MG63 (cell line): ENCODE data around the gene SH3PXD2A. TPM values are rescaled to one million over a fixed set of nuclear protein-coding genes. Genes with fewer than 3 reads are reported as not detected.

Experiments used
- DNase-seq: peaks from one replicate; pipeline ENCODE4 v3.0.0-alpha.2; 2020
- H3K27me3 ChIP-seq: fragments of 250-450 bp; sonication (Bioruptor Pico); 2 replicates; pipeline ENCODE4 v1.5.1; 2020; ENCODE audit warnings: mild to moderate bottlenecking, moderate library complexity
- H3K36me3 ChIP-seq: fragments of 250-450 bp; sonication (Bioruptor Pico); 2 replicates; pipeline ENCODE4 v1.5.1; 2020; ENCODE audit warnings: mild to moderate bottlenecking, moderate library complexity
- H3K4me3 ChIP-seq: fragments of 250-450 bp; sonication (Bioruptor Pico); 2 replicates; pipeline ENCODE4 v1.5.1; 2020; ENCODE audit warnings: mild to moderate bottlenecking, moderate library complexity
- H3K9me3 ChIP-seq: fragments of 250-450 bp; sonication (Bioruptor Pico); 2 replicates; pipeline ENCODE4 v1.5.1; 2020; ENCODE audit warnings: mild to moderate bottlenecking, moderate library complexity
- total RNA-seq: library from RNA; depleted of rRNA; stranded (reverse); fragments of >200 nt; shearing (Covaris generic); gene quantifications from 2 replicates; pipeline ENCODE4 v1.2.3, GENCODE V29; 2014; ENCODE audit warnings: low replicate concordance

Gene SH3PXD2A
- total RNA-seq, 1 experiment from 2014 or later = 19.2 TPM

- no peak for DNase-seq
- H3K9me3 ChIP-seq = no peaks in the 10 kb centered on the region; the same call in 1 of the 2 replicates
- no peaks in the 10 kb centered on the region for H3K27me3 ChIP-seq
Observed at GRCh38 chr10:103698266-103698665, 157.1 kb downstream of the SH3PXD2A start.

GRCh38 chr10:103697787-103698186, 157.6 kb downstream of the SH3PXD2A start:
- Histone ChIP-seq H3K27me3 (no peaks in the 10 kb centered on the region), H3K4me3 (no peak overlapping the region), H3K9me3 (no peaks in the 10 kb centered on the region; the same call in 1 of the 2 replicates), H3K36me3 (no peaks in the 10 kb centered on the region)
- no peak for DNase-seq

More at GRCh38 chr10:103698266-103698665, 157.1 kb downstream of the SH3PXD2A start:
- no peaks in the 10 kb centered on the region for H3K36me3 ChIP-seq
- no peak overlapping the region for H3K4me3 ChIP-seq

- peak; percentile 90 for DNase-seq
- Histone ChIP-seq H3K9me3 (no peaks in the 10 kb centered on the region), H3K36me3 (no peaks in the 10 kb centered on the region), H3K27me3 (no peaks in the 10 kb centered on the region), H3K4me3 (no peak overlapping the region)
Observed at GRCh38 chr10:103696411-103697145, 158.8 kb downstream of the SH3PXD2A start.

- no peaks in the 10 kb centered on the region for H3K9me3 ChIP-seq
- DNase-seq = no peak
Observed at GRCh38 chr10:103696094-103696410, 159.3 kb downstream of the SH3PXD2A start.

GRCh38 chr10:103695584-103696005, 159.8 kb downstream of the SH3PXD2A start:
- Histone ChIP-seq H3K36me3 (no peaks in the 10 kb centered on the region), H3K4me3 (no peak overlapping the region), H3K9me3 (no peaks in the 10 kb centered on the region), H3K27me3 (no peaks in the 10 kb centered on the region)
- DNase-seq = no peak

More at GRCh38 chr10:103696094-103696410, 159.3 kb downstream of the SH3PXD2A start:
- no peaks in the 10 kb centered on the region for H3K36me3 ChIP-seq
- no peaks in the 10 kb centered on the region for H3K27me3 ChIP-seq
- no peak overlapping the region for H3K4me3 ChIP-seq

GRCh38 chr10:103693812-103694205, 161.6 kb downstream of the SH3PXD2A start:
- Histone ChIP-seq H3K9me3 (no peaks in the 10 kb centered on the region), H3K36me3 (no peaks in the 10 kb centered on the region), H3K27me3 (no peaks in the 10 kb centered on the region), H3K4me3 (no peak overlapping the region)
- DNase-seq = no peak

GRCh38 chr10:103692952-103693811, 162.2 kb downstream of the SH3PXD2A start:
- Histone ChIP-seq H3K4me3 (no peak overlapping the region), H3K9me3 (no peaks in the 10 kb centered on the region), H3K36me3 (no peaks in the 10 kb centered on the region), H3K27me3 (no peaks in the 10 kb centered on the region)
- DNase-seq = no peak

DNA sequence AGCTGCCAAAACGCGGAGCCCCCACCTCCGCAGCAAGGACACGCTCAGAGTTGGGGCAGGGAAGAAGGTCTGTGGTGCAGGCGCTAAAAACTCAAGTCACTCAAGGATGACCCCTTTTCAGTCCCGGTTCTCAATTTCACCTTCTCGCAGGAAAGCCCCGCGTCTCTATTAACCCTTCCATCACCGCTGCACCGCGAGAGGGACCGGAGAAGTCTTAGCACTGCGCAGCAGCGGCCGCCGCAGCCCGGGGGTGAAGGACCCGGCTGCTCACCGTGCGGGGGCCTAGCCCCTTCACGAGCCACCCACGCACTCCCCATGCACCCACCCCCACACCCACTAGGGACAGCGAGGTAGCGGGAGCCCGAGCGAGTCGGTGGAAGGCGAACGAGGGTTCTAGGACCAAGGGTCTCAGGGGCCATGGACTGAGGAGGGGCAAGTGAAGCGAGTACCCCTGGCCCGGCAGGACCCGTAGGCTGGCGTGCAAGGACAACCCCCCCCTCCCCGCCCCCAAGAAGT, 162.9 kb downstream of the SH3PXD2A start:
- H3K36me3 ChIP-seq = no peaks in the 10 kb centered on the region
- H3K27me3 ChIP-seq = no peaks in the 10 kb centered on the region
- no peak overlapping the region for H3K4me3 ChIP-seq
- no peak for DNase-seq
- H3K9me3 ChIP-seq = no peaks in the 10 kb centered on the region

GRCh38 chr10:103691723-103692435, 163.5 kb downstream of the SH3PXD2A start:
- Histone ChIP-seq H3K9me3 (no peaks in the 10 kb centered on the region), H3K4me3 (no peak overlapping the region), H3K27me3 (no peaks in the 10 kb centered on the region), H3K36me3 (no peaks in the 10 kb centered on the region)
- DNase-seq = no peak

- Histone ChIP-seq H3K9me3 (no peaks in the 10 kb centered on the region), H3K4me3 (no peak overlapping the region), H3K27me3 (no peaks in the 10 kb centered on the region), H3K36me3 (no peaks in the 10 kb centered on the region)
- no peak for DNase-seq
Observed at GRCh38 chr10:103691267-103691666, 164.1 kb downstream of the SH3PXD2A start.

DNA sequence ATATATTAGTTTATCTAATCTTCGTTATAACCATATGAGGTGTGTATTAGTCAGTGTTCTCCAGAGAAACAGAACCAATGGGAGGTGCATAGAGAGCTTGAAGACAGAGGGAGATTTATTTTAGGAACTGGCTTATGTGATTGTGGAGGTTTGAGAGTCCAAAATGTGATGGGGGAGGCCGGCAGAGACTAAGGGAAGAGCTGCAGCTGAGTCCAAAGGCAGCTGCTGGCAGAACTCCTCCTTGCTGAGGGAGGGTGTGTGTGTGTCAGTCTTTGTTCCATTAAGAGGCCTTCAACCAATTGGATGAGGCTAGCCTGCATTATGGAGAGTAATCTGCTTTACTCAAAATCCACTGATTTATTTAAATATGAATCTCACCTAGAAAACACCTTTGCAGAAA, 165.1 kb downstream of the SH3PXD2A start:
- DNase-seq = no peak
- Histone ChIP-seq H3K36me3 (no peaks in the 10 kb centered on the region), H3K27me3 (no peaks in the 10 kb centered on the region), H3K9me3 (no peaks in the 10 kb centered on the region), H3K4me3 (no peak overlapping the region)

GRCh38 chr10:103688491-103688890, 166.9 kb downstream of the SH3PXD2A start:
- no peak for DNase-seq
- Histone ChIP-seq H3K9me3 (no peaks in the 10 kb centered on the region), H3K27me3 (no peaks in the 10 kb centered on the region), H3K4me3 (no peak overlapping the region), H3K36me3 (no peaks in the 10 kb centered on the region)

- no peaks in the 10 kb centered on the region for H3K27me3 ChIP-seq
- H3K36me3 ChIP-seq = no peaks in the 10 kb centered on the region
- no peak for DNase-seq
- no peak overlapping the region for H3K4me3 ChIP-seq
- H3K9me3 ChIP-seq = no peaks in the 10 kb centered on the region
Observed at GRCh38 chr10:103687718-103688117, 167.7 kb downstream of the SH3PXD2A start.

- Histone ChIP-seq H3K4me3 (no peak overlapping the region), H3K27me3 (no peaks in the 10 kb centered on the region), H3K9me3 (no peaks in the 10 kb centered on the region), H3K36me3 (no peaks in the 10 kb centered on the region)
- DNase-seq = no peak
Observed at GRCh38 chr10:103687172-103687571, 168.2 kb downstream of the SH3PXD2A start.

- Histone ChIP-seq H3K9me3 (no peaks in the 10 kb centered on the region), H3K36me3 (no peaks in the 10 kb centered on the region), H3K4me3 (no peak overlapping the region), H3K27me3 (no peaks in the 10 kb centered on the region)
- peak; percentile 52 for DNase-seq
Observed at GRCh38 chr10:103685880-103686669, 169.3 kb downstream of the SH3PXD2A start.

DNA sequence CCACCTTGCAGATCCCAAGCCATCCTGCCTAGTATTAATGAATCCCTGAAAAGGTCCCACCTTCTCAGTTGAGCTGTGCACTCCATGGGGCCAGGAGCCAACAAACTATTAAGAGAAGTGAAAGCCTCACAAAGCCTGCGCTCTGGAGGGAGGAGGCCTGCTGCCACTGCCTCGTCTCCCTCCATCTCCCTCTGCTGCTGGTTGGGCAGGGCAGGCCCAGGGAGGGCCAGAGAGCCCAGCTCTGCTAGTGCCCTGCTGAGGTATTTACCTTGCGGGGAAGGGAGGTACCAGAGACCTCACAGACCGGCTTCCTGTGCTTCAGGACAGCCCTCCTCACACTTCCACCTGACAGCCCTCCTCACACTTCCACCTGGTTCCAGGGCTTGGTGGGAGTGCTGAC, 171.5 kb downstream of the SH3PXD2A start:
- Histone ChIP-seq H3K27me3 (no peaks in the 10 kb centered on the region), H3K4me3 (no peak overlapping the region), H3K9me3 (no peaks in the 10 kb centered on the region), H3K36me3 (no peaks in the 10 kb centered on the region)
- no peak for DNase-seq
